ENCODE results near the gene STAM. TPM values are rescaled to one million over a fixed set of nuclear protein-coding genes. Genes with fewer than 3 reads are reported as not detected.

Gene STAM
- total and polyA plus RNA-seq, 2 donors, result 18.2 to 19.8 TPM

- no peak for DNase-seq (ENCODE audit: low read depth in 6 of 9, low spot score in 9 of 9)
- WGBS, result 84% methylated on average over 7 of the region's 7 CpGs
These were observed 81.8 kb downstream of the STAM start for GRCh38 chr10:17725703-17726102.

GRCh38 chr10:17729630-17730029, 85.7 kb downstream of the STAM start:
- over 99% methylated on average over 6 of the region's 6 CpGs for WGBS
- H3K4me1 ChIP-seq (ENCODE audit: control insufficient read depth in 2 of 2, insufficient read depth in 2 of 2, low read length in 2 of 2), result no peaks in the 10 kb centered on the region
- no peaks in the 10 kb centered on the region for H3K9me3 ChIP-seq (ENCODE audit: control insufficient read depth in 2 of 2, insufficient read depth in 1 of 2, low read length in 1 of 2)
- no peaks in the 10 kb centered on the region for H3K27me3 ChIP-seq (ENCODE audit: control insufficient read depth in 2 of 2, insufficient read depth in 1 of 2, low read length in 1 of 2)
- no peaks in the 10 kb centered on the region for H3K36me3 ChIP-seq (ENCODE audit: control insufficient read depth in 2 of 2, insufficient read depth in 2 of 2, low read length in 1 of 2)
- H3K4me3 ChIP-seq (ENCODE audit: low read length in 2 of 2), result no peak overlapping the region
- H3K27ac ChIP-seq (ENCODE audit: low read depth in 1 of 2, low read length in 1 of 2), result no peak overlapping the region
- DNase-seq (ENCODE audit: low read depth in 6 of 9, low spot score in 9 of 9), result no peak

More at GRCh38 chr10:17725703-17726102, 81.8 kb downstream of the STAM start:
- Histone ChIP-seq H3K36me3 (ENCODE audit: control insufficient read depth in 2 of 2, insufficient read depth in 2 of 2, low read length in 1 of 2) (peaks cover 2 to 4% of the 10 kb centered on the region in 2 donors), H3K27me3 (ENCODE audit: control insufficient read depth in 2 of 2, insufficient read depth in 1 of 2, low read length in 1 of 2) (no peaks in the 10 kb centered on the region), H3K4me3 (ENCODE audit: low read length in 2 of 2) (no peak overlapping the region), H3K4me1 (ENCODE audit: control insufficient read depth in 2 of 2, insufficient read depth in 2 of 2, low read length in 2 of 2) (no peaks in the 10 kb centered on the region), H3K27ac (ENCODE audit: low read depth in 1 of 2, low read length in 1 of 2) (no peak overlapping the region), H3K9me3 (ENCODE audit: control insufficient read depth in 2 of 2, insufficient read depth in 1 of 2, low read length in 1 of 2) (peaks cover 0 to 5% of the 10 kb centered on the region in 2 donors)

- no peaks in the 10 kb centered on the region for H3K9me3 ChIP-seq (ENCODE audit: control insufficient read depth in 2 of 2, insufficient read depth in 1 of 2, low read length in 1 of 2)
- WGBS, result 95% methylated on average over 8 of the region's 8 CpGs
- no peak for DNase-seq (ENCODE audit: low read depth in 6 of 9, low spot score in 9 of 9)
- H3K36me3 ChIP-seq (ENCODE audit: control insufficient read depth in 2 of 2, insufficient read depth in 2 of 2, low read length in 1 of 2), result no peaks in the 10 kb centered on the region
- H3K27me3 ChIP-seq (ENCODE audit: control insufficient read depth in 2 of 2, insufficient read depth in 1 of 2, low read length in 1 of 2), result no peaks in the 10 kb centered on the region
- H3K4me1 ChIP-seq (ENCODE audit: control insufficient read depth in 2 of 2, insufficient read depth in 2 of 2, low read length in 2 of 2), result no peaks in the 10 kb centered on the region
- H3K4me3 ChIP-seq (ENCODE audit: low read length in 2 of 2), result no peak overlapping the region
- H3K27ac ChIP-seq (ENCODE audit: low read depth in 1 of 2, low read length in 1 of 2), result no peak overlapping the region
These were observed 86.7 kb downstream of the STAM start for GRCh38 chr10:17730667-17731066.

- H3K27ac ChIP-seq (ENCODE audit: low read depth in 1 of 2, low read length in 1 of 2), result no peak overlapping the region
- 88% methylated on average over 4 of the region's 4 CpGs for WGBS
- H3K9me3 ChIP-seq (ENCODE audit: control insufficient read depth in 2 of 2, insufficient read depth in 1 of 2, low read length in 1 of 2), result no peaks in the 10 kb centered on the region
These were observed 87.5 kb downstream of the STAM start for GRCh38 chr10:17731331-17732020.

GRCh38 chr10:17733620-17734019, 89.7 kb downstream of the STAM start:
- Histone ChIP-seq H3K27me3 (ENCODE audit: control insufficient read depth in 2 of 2, insufficient read depth in 1 of 2, low read length in 1 of 2) (no peaks in the 10 kb centered on the region), H3K9me3 (ENCODE audit: control insufficient read depth in 2 of 2, insufficient read depth in 1 of 2, low read length in 1 of 2) (no peaks in the 10 kb centered on the region), H3K27ac (ENCODE audit: low read depth in 1 of 2, low read length in 1 of 2) (no peak overlapping the region), H3K4me1 (ENCODE audit: control insufficient read depth in 2 of 2, insufficient read depth in 2 of 2, low read length in 2 of 2) (no peaks in the 10 kb centered on the region), H3K36me3 (ENCODE audit: control insufficient read depth in 2 of 2, insufficient read depth in 2 of 2, low read length in 1 of 2) (no peaks in the 10 kb centered on the region), H3K4me3 (ENCODE audit: low read length in 2 of 2) (no peak overlapping the region)
- no peak for DNase-seq (ENCODE audit: low read depth in 6 of 9, low spot score in 9 of 9)
- WGBS, result 95% methylated on average over 6 of the region's 6 CpGs

More at GRCh38 chr10:17731331-17732020, 87.5 kb downstream of the STAM start:
- Histone ChIP-seq H3K4me3 (ENCODE audit: low read length in 2 of 2) (no peak overlapping the region), H3K4me1 (ENCODE audit: control insufficient read depth in 2 of 2, insufficient read depth in 2 of 2, low read length in 2 of 2) (no peaks in the 10 kb centered on the region), H3K27me3 (ENCODE audit: control insufficient read depth in 2 of 2, insufficient read depth in 1 of 2, low read length in 1 of 2) (no peaks in the 10 kb centered on the region), H3K36me3 (ENCODE audit: control insufficient read depth in 2 of 2, insufficient read depth in 2 of 2, low read length in 1 of 2) (no peaks in the 10 kb centered on the region)
- no peak for DNase-seq (ENCODE audit: low read depth in 6 of 9, low spot score in 9 of 9)

GRCh38 chr10:17734432-17735080, 90.6 kb downstream of the STAM start:
- DNase-seq (ENCODE audit: low read depth in 6 of 9, low spot score in 9 of 9), result no peak
- H3K27ac ChIP-seq (ENCODE audit: low read depth in 1 of 2, low read length in 1 of 2), result no peak overlapping the region
- 94% methylated on average over 9 of the region's 9 CpGs for WGBS
- H3K36me3 ChIP-seq (ENCODE audit: control insufficient read depth in 2 of 2, insufficient read depth in 2 of 2, low read length in 1 of 2), result no peaks in the 10 kb centered on the region
- no peaks in the 10 kb centered on the region for H3K9me3 ChIP-seq (ENCODE audit: control insufficient read depth in 2 of 2, insufficient read depth in 1 of 2, low read length in 1 of 2)
- H3K27me3 ChIP-seq (ENCODE audit: control insufficient read depth in 2 of 2, insufficient read depth in 1 of 2, low read length in 1 of 2), result no peaks in the 10 kb centered on the region
- no peak overlapping the region for H3K4me3 ChIP-seq (ENCODE audit: low read length in 2 of 2)
- no peaks in the 10 kb centered on the region for H3K4me1 ChIP-seq (ENCODE audit: control insufficient read depth in 2 of 2, insufficient read depth in 2 of 2, low read length in 2 of 2)

- Histone ChIP-seq H3K4me3 (ENCODE audit: low read length in 2 of 2) (no peak overlapping the region), H3K4me1 (ENCODE audit: control insufficient read depth in 2 of 2, insufficient read depth in 2 of 2, low read length in 2 of 2) (no peaks in the 10 kb centered on the region), H3K27me3 (ENCODE audit: control insufficient read depth in 2 of 2, insufficient read depth in 1 of 2, low read length in 1 of 2) (no peaks in the 10 kb centered on the region), H3K27ac (ENCODE audit: low read depth in 1 of 2, low read length in 1 of 2) (no peak overlapping the region), H3K9me3 (ENCODE audit: control insufficient read depth in 2 of 2, insufficient read depth in 1 of 2, low read length in 1 of 2) (no peaks in the 10 kb centered on the region), H3K36me3 (ENCODE audit: control insufficient read depth in 2 of 2, insufficient read depth in 2 of 2, low read length in 1 of 2) (no peaks in the 10 kb centered on the region)
- 83% methylated on average over 15 of the region's 15 CpGs for WGBS
- DNase-seq (ENCODE audit: low read depth in 6 of 9, low spot score in 9 of 9), result no peak
These were observed 91.4 kb downstream of the STAM start for GRCh38 chr10:17735166-17735941.

GRCh38 chr10:17736223-17736622, 92.3 kb downstream of the STAM start:
- Histone ChIP-seq H3K27me3 (ENCODE audit: control insufficient read depth in 2 of 2, insufficient read depth in 1 of 2, low read length in 1 of 2) (no peaks in the 10 kb centered on the region), H3K9me3 (ENCODE audit: control insufficient read depth in 2 of 2, insufficient read depth in 1 of 2, low read length in 1 of 2) (no peaks in the 10 kb centered on the region), H3K4me3 (ENCODE audit: low read length in 2 of 2) (no peak overlapping the region), H3K36me3 (ENCODE audit: control insufficient read depth in 2 of 2, insufficient read depth in 2 of 2, low read length in 1 of 2) (no peaks in the 10 kb centered on the region), H3K4me1 (ENCODE audit: control insufficient read depth in 2 of 2, insufficient read depth in 2 of 2, low read length in 2 of 2) (no peaks in the 10 kb centered on the region), H3K27ac (ENCODE audit: low read depth in 1 of 2, low read length in 1 of 2) (no peak overlapping the region)
- WGBS, result 96% methylated on average over 2 of the region's 2 CpGs
- no peak for DNase-seq (ENCODE audit: low read depth in 6 of 9, low spot score in 9 of 9)

Measured in thymus (tissue), 11 donors.